ENCODE data around the gene ACOT8. TPM values are rescaled to one million over a fixed set of nuclear protein-coding genes. Genes with fewer than 3 reads are reported as not detected.

Gene ACOT8
- total and polyA plus RNA-seq, 2 of the 8 experiments (the other 6 are each of a cell fraction or from before 2014, with no cell fraction given), result 37.6 to 88.8 TPM

DNA sequence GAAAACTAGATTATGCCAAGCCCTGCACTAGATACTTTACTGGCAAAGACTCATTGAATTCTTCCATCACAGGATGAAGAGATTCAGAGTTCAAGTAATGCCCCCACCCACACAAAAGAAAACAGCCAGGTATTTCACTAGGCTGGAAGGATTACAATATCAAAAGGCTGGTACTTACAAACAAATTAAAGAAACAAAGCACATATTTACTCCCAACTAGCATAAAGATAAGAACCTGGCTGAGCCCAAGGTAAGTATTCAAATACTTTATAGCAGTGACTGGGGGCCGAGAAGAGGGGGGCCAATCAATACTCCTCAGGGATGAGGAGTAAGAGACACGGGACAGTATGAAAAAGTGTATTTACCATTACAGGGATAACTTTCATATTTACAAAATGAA is 3.7 kb downstream of the ACOT8 start (continued):
- TF ChIP-seq CHD7 (IDR thresholded peaks at IDR 0.05; ENCODE audit: insufficient replicate concordance, low read length) (peak; percentile 82), CHD1 (IDR thresholded peaks at IDR 0.05; ENCODE audit: low read depth, low read length) (no peak), EGR1 (IDR thresholded peaks at IDR 0.05; ENCODE audit: borderline replicate concordance, low read depth, low read length) (peak; percentile 84; the same call in 1 of the 2 replicates), CEBPB (IDR thresholded peaks at IDR 0.05; ENCODE audit: low read depth, low read length) (no peak), NRF1 (IDR thresholded peaks at IDR 0.05; ENCODE audit: low read depth, low read length) (no peak), CBX8 (IDR thresholded peaks at IDR 0.05; ENCODE audit: borderline replicate concordance, low read depth, low read length) (no peak), RBBP5 (IDR thresholded peaks at IDR 0.05; ENCODE audit: borderline replicate concordance, low read depth, low read length) (no peak), ASH2L (IDR thresholded peaks at IDR 0.05; ENCODE audit: low read length) (no peak), TAF1 (IDR thresholded peaks at IDR 0.05; ENCODE audit: low read depth, low read length) (no peak), BCL11A (IDR thresholded peaks at IDR 0.05; ENCODE audit: low read depth in 2 of 2, low read length in 2 of 2) (no peak)

Measured in H1 (cell line).